Right lobe of liver (tissue), 6 donors: ENCODE data around the gene DLL4. TPM values are rescaled to one million over a fixed set of nuclear protein-coding genes. Genes with fewer than 3 reads are reported as not detected.

Source experiments
- ATAC-seq, 4 donors: fragments of 200-7000 bp; cut with Tn5 transposase; one replicate each; pipeline ENCODE4 v1.9.1; 2020; ENCODE audit warnings: mild to moderate bottlenecking in 4 of 4, moderate library complexity in 4 of 4
- DNase-seq, 3 donors: peaks; one replicate each; pipeline ENCODE4 v3.0.0-alpha.2; 2020
- H3K27ac ChIP-seq, 3 donors: fragments of 200-600 bp; one replicate each; pipeline ENCODE4 v1.8.0; 2022
- H3K27me3 ChIP-seq, 2 donors: fragments of 200-600 bp; one replicate each; pipeline ENCODE4 v1.8.0; 2022
- H3K36me3 ChIP-seq, 4 donors: fragments of 200-600 bp; sonication (generic) in 1 of 4; one replicate each; pipeline versions ENCODE4 v1.5.1 to v1.8.0; 2017 to 2022; ENCODE audit warnings: control low read depth in 1 of 4
- H3K4me1 ChIP-seq, 4 donors: fragments of 200-600 bp; sonication (generic) in 1 of 4; one replicate each; pipeline versions ENCODE4 v1.5.1 to v1.8.0; 2017 to 2022; ENCODE audit warnings: control low read depth in 1 of 4
- H3K4me3 ChIP-seq, 3 donors: fragments of 200-600 bp; one replicate each; pipeline ENCODE4 v1.8.0; 2022
- H3K9me3 ChIP-seq, 4 donors: fragments of 200-600 bp; sonication (generic) in 1 of 4; one replicate each; pipeline versions ENCODE4 v1.5.1 to v1.8.0; 2017 to 2022; ENCODE audit warnings: control low read depth in 1 of 4
- CTCF ChIP-seq, 4 donors: fragments of 200-600 bp in 3 of 4; fragments of 450-650 bp in 1 of 4; IDR thresholded peaks; one replicate each; pipeline versions ENCODE4 v1.5.1 to v1.8.0; 2016 to 2022; ENCODE audit warnings: antibody characterized with exemption in 4 of 4, mild to moderate bottlenecking in 2 of 4
- POLR2A ChIP-seq: fragments of 450-650 bp; IDR thresholded peaks from one replicate; pipeline ENCODE4 v1.6.1; 2017; ENCODE audit warnings: antibody characterized with exemption, mild to moderate bottlenecking
- WGBS: methylation state at CpG from one replicate; pipeline ENCODE4 v1.1.6; 2018; ENCODE audit warnings: low coverage, low lambda C conversion rate; ENCODE audit not compliant: insufficient coverage; ENCODE audit errors: missing lambda C conversion rate; 5-methylcytosine and 5-hydroxymethylcytosine counted together
- intact Hi-C, 2 donors: fragments of 100-400 bp; cut with DNase I; formaldehyde crosslinking; loops; one replicate each; pipeline versions ENCODE4 v1.11.2 to v1.14.1; 2022
- total RNA-seq, 6 experiments: library from RNA; depleted of rRNA in 2 of 6; stranded (reverse); fragments of >200 nt in 2 of 6; fragmentation: NEBNext Ultra II Directional in 3 of 6; extraction: Animal tissue kit (Norgen Biotek cat#: 25700) in 3 of 6; gene quantifications; one replicate each; pipeline versions ENCODE4 v1.1.0 to v1.2.4, GENCODE V29; 2016 to 2023
- donor health status: DM: no; HTN: yes; CAD: no.
- donor health status: DM: no; HTN: no; CAD: no.
- donor health status: DM: no; HTN: no; CAD: no.
- donor health status: DM: no; HTN: yes; CAD: no.
- donor health status: DM: no; HTN: yes; CAD: no.

DLL4 gene
- total RNA-seq, 6 experiments from 2014 or later, result 2.9 to 8.7 (median 4.2) TPM

GRCh38 chr15:40974879-40975278 lies 45.7 kb downstream of the DLL4 start:
- no peak for DNase-seq
- Histone ChIP-seq H3K27me3 (no peaks in the 10 kb centered on the region), H3K4me1 (no peaks in the 10 kb centered on the region), H3K4me3 (no peak overlapping the region), H3K36me3 (peaks cover 4 to 28% (median 15%) of the 10 kb centered on the region in 4 donors), H3K27ac (no peak overlapping the region), H3K9me3 (no peaks in the 10 kb centered on the region)
- ATAC-seq, result peak in 2 of 4 donors; percentile 42 to 44
- intact Hi-C loops, result no loop called here
- 40% methylated on average over 4 of the region's 4 CpGs for WGBS
- TF ChIP-seq CTCF (IDR thresholded peaks at IDR 0.05) (peak in 1 of 4 donors; percentile 10), POLR2A (no peak)

- Histone ChIP-seq H3K27me3 (no peaks in the 10 kb centered on the region), H3K4me1 (no peaks in the 10 kb centered on the region), H3K9me3 (no peaks in the 10 kb centered on the region), H3K36me3 (peaks cover 8 to 48% (median 23%) of the 10 kb centered on the region in 4 donors), H3K4me3 (no peak overlapping the region), H3K27ac (no peak overlapping the region)
- no peak for TF ChIP-seq POLR2A
- no peak for TF ChIP-seq CTCF (IDR thresholded peaks at IDR 0.05)
- intact Hi-C loops, result no loop called here
- DNase-seq (no peak), ATAC-seq (peak in 1 of 4 donors; percentile 4)
- 62% methylated on average over 3 of the region's 7 CpGs for WGBS
Measured at GRCh38 chr15:40976819-40977218, 47.7 kb downstream of the DLL4 start.

- no peak for TF ChIP-seq POLR2A
- TF ChIP-seq CTCF (IDR thresholded peaks at IDR 0.05), result no peak
- Histone ChIP-seq H3K27me3 (no peaks in the 10 kb centered on the region), H3K9me3 (no peaks in the 10 kb centered on the region), H3K4me3 (no peak overlapping the region), H3K27ac (no peak overlapping the region), H3K4me1 (no peaks in the 10 kb centered on the region), H3K36me3 (peaks cover 8 to 61% (median 34%) of the 10 kb centered on the region in 4 donors)
- intact Hi-C loops, result no loop called here
- no peak for DNase-seq
- no CpG with 5 or more reads among the region's 2 CpGs for WGBS
- ATAC-seq, result no peak
Measured at GRCh38 chr15:40978141-40978540, 49.0 kb downstream of the DLL4 start.

- Histone ChIP-seq H3K4me1 (no peaks in the 10 kb centered on the region), H3K9me3 (no peaks in the 10 kb centered on the region), H3K4me3 (no peak overlapping the region), H3K36me3 (peaks cover 11 to 65% (median 38%) of the 10 kb centered on the region in 4 donors), H3K27ac (no peak overlapping the region), H3K27me3 (no peaks in the 10 kb centered on the region)
- 94% methylated on average over 3 of the region's 4 CpGs for WGBS
- TF ChIP-seq CTCF (IDR thresholded peaks at IDR 0.05) (no peak), POLR2A (no peak)
- ATAC-seq, result no peak
- intact Hi-C loops, result no loop called here
- no peak for DNase-seq
Measured at GRCh38 chr15:40978562-40978961, 49.4 kb downstream of the DLL4 start.

GRCh38 chr15:40981186-40981585 lies 52.0 kb downstream of the DLL4 start:
- H3K4me1 ChIP-seq, result no peaks in the 10 kb centered on the region
- intact Hi-C loops, result no loop called here
- H3K4me3 ChIP-seq, result no peak overlapping the region
- H3K27me3 ChIP-seq, result no peaks in the 10 kb centered on the region
- TF ChIP-seq CTCF (IDR thresholded peaks at IDR 0.05) (no peak), POLR2A (no peak)
- no peak overlapping the region for H3K27ac ChIP-seq
- peaks cover 18 to 92% (median 56%) of the 10 kb centered on the region in 4 donors for H3K36me3 ChIP-seq
- no peak for ATAC-seq
- 71% methylated on average over 2 of the region's 3 CpGs for WGBS
- DNase-seq, result no peak
- no peaks in the 10 kb centered on the region for H3K9me3 ChIP-seq
